DOHH2 (cell line): ENCODE measurements around the gene IL20.

Experiments used
- H3F3A ChIP-seq: fragments of 200-600 bp; sonication (generic), shearing (Covaris generic); 2 replicates; pipeline ENCODE4 v1.6.0; 2016; ENCODE audit warnings: antibody characterized with exemption, mild to moderate bottlenecking; ENCODE audit not compliant: control insufficient read depth, insufficient read depth
- H3K27ac ChIP-seq: fragments of 200-600 bp; sonication (generic); 2 replicates; pipeline ENCODE4 v1.5.1; 2014; ENCODE audit warnings: low read depth, mild to moderate bottlenecking, low read length, moderate library complexity
- H3K27me3 ChIP-seq: fragments of 200-600 bp; sonication (generic); 2 replicates; pipeline ENCODE4 v1.6.1; 2014; ENCODE audit warnings: mild to moderate bottlenecking, low read length, mixed read lengths; ENCODE audit not compliant: control insufficient read depth
- H3K36me3 ChIP-seq: fragments of 200-600 bp; sonication (generic); 2 replicates; pipeline ENCODE4 v1.6.1; 2014; ENCODE audit warnings: mild to moderate bottlenecking, low read length, moderate library complexity, mixed read lengths; ENCODE audit not compliant: control insufficient read depth
- H3K4me1 ChIP-seq: fragments of 200-600 bp; sonication (generic); 2 replicates; pipeline ENCODE4 v1.6.1; 2014; ENCODE audit warnings: mild to moderate bottlenecking, low read length, mixed read lengths; ENCODE audit not compliant: control insufficient read depth
- H3K4me2 ChIP-seq: fragments of 200-600 bp; sonication (generic); 2 replicates; pipeline ENCODE4 v1.6.0; 2014; ENCODE audit warnings: mild to moderate bottlenecking, low read length, moderate library complexity
- H3K4me3 ChIP-seq: fragments of 200-600 bp; sonication (generic); 2 replicates; pipeline ENCODE4 v1.5.1; 2014; ENCODE audit warnings: mild to moderate bottlenecking, low read length, mixed read lengths
- H3K79me2 ChIP-seq: fragments of 200-600 bp; sonication (generic); 2 replicates; pipeline ENCODE4 v1.6.1; 2014; ENCODE audit warnings: mild to moderate bottlenecking, low read length, mixed read lengths; ENCODE audit not compliant: control insufficient read depth
- H3K9me2 ChIP-seq: fragments of 200-600 bp; sonication (generic); replicated peaks from 2 replicates; pipeline ENCODE4 v1.6.1; 2014; ENCODE audit warnings: mild to moderate bottlenecking, low read length, mixed read lengths; ENCODE audit not compliant: control insufficient read depth
- H3K9me3 ChIP-seq: fragments of 200-600 bp; sonication (generic); 2 replicates; pipeline ENCODE4 v1.6.1; 2014; ENCODE audit warnings: antibody characterized with exemption, low read length, mixed read lengths; ENCODE audit not compliant: control insufficient read depth, insufficient read depth
- H4K20me1 ChIP-seq: fragments of 200-600 bp; sonication (generic); 2 replicates; pipeline ENCODE4 v1.6.0; 2014; ENCODE audit warnings: low read depth, mild to moderate bottlenecking, antibody characterized with exemption, low read length, moderate library complexity; ENCODE audit not compliant: control insufficient read depth, insufficient read depth
- EZH2phosphoT487 ChIP-seq: fragments of 200-600 bp; sonication (generic); IDR thresholded peaks from 2 replicates; pipeline ENCODE4 v1.6.1; 2017; ENCODE audit warnings: borderline replicate concordance, mild to moderate bottlenecking, antibody characterized with exemption, low read length, moderate library complexity, mixed read lengths
- TF ChIP-seq, protein P1 (sequence below): fragments of 200-600 bp; sonication (generic); IDR thresholded peaks from one replicate; pipeline ENCODE4 v1.5.1; 2014; ENCODE audit warnings: antibody characterized with exemption, mild to moderate bottlenecking, low read depth, low read length; ENCODE audit not compliant: poor library complexity, severe bottlenecking

The IL20 gene

GRCh38 chr1:206855859-206856258 is 9.6 kb upstream of the IL20 start:
- Histone ChIP-seq H3K36me3 (no peaks in the 10 kb centered on the region), H3K4me3 (no peak overlapping the region), H3K9me3 (no peaks in the 10 kb centered on the region), H4K20me1 (no peaks in the 10 kb centered on the region), H3K4me1 (no peaks in the 10 kb centered on the region), H3K79me2 (no peaks in the 10 kb centered on the region), H3F3A (no peaks in the 10 kb centered on the region), H3K9me2 (no peaks in the 10 kb centered on the region), H3K27me3 (peaks cover 3% of the 10 kb centered on the region; the same call in 1 of the 2 replicates), H3K27ac (no peak overlapping the region), H3K4me2 (no peak overlapping the region)
- TF ChIP-seq, protein P1, sequence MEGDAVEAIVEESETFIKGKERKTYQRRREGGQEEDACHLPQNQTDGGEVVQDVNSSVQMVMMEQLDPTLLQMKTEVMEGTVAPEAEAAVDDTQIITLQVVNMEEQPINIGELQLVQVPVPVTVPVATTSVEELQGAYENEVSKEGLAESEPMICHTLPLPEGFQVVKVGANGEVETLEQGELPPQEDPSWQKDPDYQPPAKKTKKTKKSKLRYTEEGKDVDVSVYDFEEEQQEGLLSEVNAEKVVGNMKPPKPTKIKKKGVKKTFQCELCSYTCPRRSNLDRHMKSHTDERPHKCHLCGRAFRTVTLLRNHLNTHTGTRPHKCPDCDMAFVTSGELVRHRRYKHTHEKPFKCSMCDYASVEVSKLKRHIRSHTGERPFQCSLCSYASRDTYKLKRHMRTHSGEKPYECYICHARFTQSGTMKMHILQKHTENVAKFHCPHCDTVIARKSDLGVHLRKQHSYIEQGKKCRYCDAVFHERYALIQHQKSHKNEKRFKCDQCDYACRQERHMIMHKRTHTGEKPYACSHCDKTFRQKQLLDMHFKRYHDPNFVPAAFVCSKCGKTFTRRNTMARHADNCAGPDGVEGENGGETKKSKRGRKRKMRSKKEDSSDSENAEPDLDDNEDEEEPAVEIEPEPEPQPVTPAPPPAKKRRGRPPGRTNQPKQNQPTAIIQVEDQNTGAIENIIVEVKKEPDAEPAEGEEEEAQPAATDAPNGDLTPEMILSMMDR: no peak
- TF ChIP-seq EZH2phosphoT487: no peak

DNA sequence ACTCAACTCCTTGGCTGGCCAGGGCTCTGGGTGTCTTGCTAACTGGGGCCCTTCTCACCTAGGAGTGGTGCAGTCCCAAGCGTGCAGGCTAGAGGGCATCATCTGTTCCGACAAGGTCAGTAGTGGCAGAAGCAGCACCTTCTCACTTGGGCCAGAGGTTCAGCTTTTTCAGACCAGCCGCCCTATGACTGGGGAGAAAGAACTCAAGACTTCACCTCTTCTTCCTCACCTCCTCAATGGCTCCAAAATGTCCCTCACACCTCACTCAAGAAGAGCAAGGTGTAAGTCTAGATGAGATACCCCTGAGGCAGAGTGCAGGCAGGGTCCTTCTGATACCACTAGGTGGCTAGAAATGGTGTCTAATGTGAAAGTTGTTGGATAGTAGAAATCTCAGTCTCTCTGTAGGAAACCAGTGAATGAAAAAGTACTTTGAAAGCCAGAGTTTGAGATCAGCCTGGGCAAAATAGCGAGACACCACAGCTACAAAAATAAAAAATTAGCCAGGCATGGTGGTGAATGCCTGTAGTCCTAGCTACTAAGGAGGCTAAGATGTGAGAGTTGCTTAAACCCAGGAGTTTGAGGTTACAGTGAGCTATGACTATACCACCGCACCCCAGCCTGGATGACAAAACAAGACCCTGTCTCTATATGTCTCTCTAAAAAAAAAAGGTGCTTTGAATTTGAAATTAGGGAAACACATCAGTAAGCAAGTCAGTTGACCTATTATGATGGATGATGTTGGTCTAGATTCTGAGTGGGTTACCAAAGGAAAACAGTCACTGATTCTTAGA is 8.6 kb upstream of the IL20 start:
- H3K9me3 ChIP-seq: no peaks in the 10 kb centered on the region
- no peaks in the 10 kb centered on the region for H3K9me2 ChIP-seq
- no peaks in the 10 kb centered on the region for H3K79me2 ChIP-seq
- no peaks in the 10 kb centered on the region for H3K4me1 ChIP-seq
- no peak overlapping the region for H3K4me3 ChIP-seq
- peaks cover 7% of the 10 kb centered on the region; the same call in 1 of the 2 replicates for H3K27me3 ChIP-seq
- H3K36me3 ChIP-seq: no peaks in the 10 kb centered on the region
- no peaks in the 10 kb centered on the region for H4K20me1 ChIP-seq
- no peak for TF ChIP-seq EZH2phosphoT487
- TF ChIP-seq, protein P1: peak; percentile 84
- H3K27ac ChIP-seq: no peak overlapping the region
- H3F3A ChIP-seq: no peaks in the 10 kb centered on the region
- H3K4me2 ChIP-seq: no peak overlapping the region

DNA sequence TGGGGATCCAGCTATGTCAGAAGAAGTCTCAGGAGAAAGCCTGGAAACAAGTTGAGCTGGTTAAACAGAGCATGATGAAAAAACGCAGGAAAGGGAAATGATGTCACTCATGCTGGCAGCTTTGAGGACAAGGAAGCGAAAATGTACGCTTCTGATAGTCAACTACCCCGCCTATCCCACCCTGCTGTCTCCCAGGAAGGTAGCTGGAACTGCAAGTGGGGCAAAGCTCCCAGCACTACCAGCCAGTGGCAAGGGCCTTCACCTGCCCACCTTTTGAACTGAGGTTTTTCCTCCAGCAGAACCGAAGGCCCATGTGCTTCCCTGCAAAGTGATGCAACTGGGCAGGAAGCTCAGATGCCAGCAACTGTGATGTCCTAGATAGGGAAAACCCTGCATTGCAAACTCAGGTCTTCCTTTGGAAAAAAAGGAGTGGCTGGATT is 6.3 kb upstream of the IL20 start:
- Histone ChIP-seq H3K4me2 (no peak overlapping the region), H3K9me2 (no peaks in the 10 kb centered on the region), H3K4me3 (no peak overlapping the region), H3K9me3 (no peaks in the 10 kb centered on the region), H3F3A (no peaks in the 10 kb centered on the region), H3K36me3 (no peaks in the 10 kb centered on the region), H4K20me1 (no peaks in the 10 kb centered on the region), H3K27ac (no peak overlapping the region), H3K4me1 (no peaks in the 10 kb centered on the region), H3K27me3 (peaks cover 9% of the 10 kb centered on the region; the same call in 1 of the 2 replicates), H3K79me2 (no peaks in the 10 kb centered on the region)
- no peak for TF ChIP-seq EZH2phosphoT487
- TF ChIP-seq, protein P1: no peak
